H1 (cell line): Measurements from ENCODE around the gene ELFN1.

Experiments used
- GABPA ChIP-seq: IDR thresholded peaks from 2 replicates; pipeline ENCODE4 v1.6.1; 2011; ENCODE audit warnings: mild to moderate bottlenecking, low read length, moderate library complexity, borderline replicate concordance; ENCODE audit not compliant: insufficient read depth
- JUN ChIP-seq: IDR thresholded peaks from 2 replicates; pipeline ENCODE4 v1.6.1; 2011; ENCODE audit warnings: low read depth, mild to moderate bottlenecking, improper control_type of control experiment, low read length
- JUND ChIP-seq: IDR thresholded peaks from 2 replicates; pipeline ENCODE4 v1.6.1; 2011; ENCODE audit warnings: mild to moderate bottlenecking, improper control_type of control experiment, low read length
- KDM1A ChIP-seq: fragments of 200-600, 300-600 bp; sonication (generic); IDR thresholded peaks from 2 replicates; pipeline ENCODE4 v1.7.1; 2016; ENCODE audit warnings: mild to moderate bottlenecking, low read length, borderline replicate concordance
- RNF2 ChIP-seq: fragments of 200-900, 300-1000 bp; sonication (generic); IDR thresholded peaks from 2 replicates; pipeline ENCODE4 v1.7.1; 2016; ENCODE audit warnings: borderline replicate concordance, low read depth, mild to moderate bottlenecking, antibody characterized with exemption, low read length; ENCODE audit not compliant: poor library complexity, severe bottlenecking; ENCODE audit errors: missing control alignments
- SAP30 ChIP-seq: fragments of 300-600 bp; sonication (generic); IDR thresholded peaks from 2 replicates; pipeline ENCODE4 v1.7.1; 2012; ENCODE audit warnings: low read length, moderate library complexity, mild to moderate bottlenecking, inconsistent platforms; ENCODE audit not compliant: insufficient read depth, insufficient replicate concordance
- SP4 ChIP-seq: IDR thresholded peaks from 2 replicates; pipeline ENCODE4 v1.6.1; 2012; ENCODE audit warnings: low read length, inconsistent platforms
- ZNF274 ChIP-seq: IDR thresholded peaks from 2 replicates; pipeline ENCODE4 v1.7.0; 2012; ENCODE audit warnings: low read length, borderline replicate concordance; ENCODE audit errors: extremely low read depth
- TF ChIP-seq, protein P1 (sequence below), 3 experiments: IDR thresholded peaks; 1 replicate in 2 of 3; 2 replicates in 1 of 3; pipeline versions ENCODE4 v1.5.1 to v1.6.1; 2011; ENCODE audit warnings: low read length in 3 of 3, mild to moderate bottlenecking in 3 of 3, inconsistent platforms in 2 of 3, low read depth in 1 of 3, moderate library complexity in 1 of 3; ENCODE audit not compliant: insufficient read depth in 1 of 3; ENCODE audit errors: control extremely low read depth in 1 of 3

DNA sequence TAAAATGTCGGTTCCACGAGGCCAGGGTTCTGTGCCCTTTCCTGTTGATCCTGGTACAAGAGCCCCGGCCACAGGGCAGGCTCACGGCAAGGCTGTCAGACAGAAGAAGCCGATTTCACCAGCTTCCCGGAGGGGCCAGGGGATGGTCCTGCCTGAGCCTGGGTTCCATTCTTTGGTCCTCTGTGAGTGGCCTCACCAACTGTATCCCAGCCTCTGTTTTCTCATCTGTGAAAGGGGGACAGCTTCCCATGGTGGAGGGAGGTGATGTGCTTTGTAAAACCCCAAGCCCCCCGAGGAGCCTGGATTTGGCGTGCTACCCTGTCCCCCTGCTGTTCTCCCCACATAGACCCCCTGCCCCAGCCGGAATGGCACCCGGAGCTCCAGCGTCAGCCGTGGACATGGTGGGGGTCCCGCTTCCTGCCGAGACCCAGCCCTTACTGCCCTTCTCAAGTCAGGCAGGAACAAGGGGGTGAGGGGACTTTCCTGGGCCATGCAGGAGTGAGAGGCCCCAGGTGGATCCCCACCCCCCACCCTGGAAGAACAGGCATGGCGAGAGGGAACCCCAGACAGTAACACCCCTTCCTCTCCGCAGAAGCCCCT lies 28.3 kb upstream of the ELFN1 start:
- TF ChIP-seq GABPA (no peak), SAP30 (no peak), KDM1A (0 out of 2 replicates have a peak, but pooled peaks have one; percentile 30), SP4 (no peak), ZNF274 (no peak), JUN (no peak), JUND (no peak), RNF2 (no peak)
- TF ChIP-seq, protein P1, sequence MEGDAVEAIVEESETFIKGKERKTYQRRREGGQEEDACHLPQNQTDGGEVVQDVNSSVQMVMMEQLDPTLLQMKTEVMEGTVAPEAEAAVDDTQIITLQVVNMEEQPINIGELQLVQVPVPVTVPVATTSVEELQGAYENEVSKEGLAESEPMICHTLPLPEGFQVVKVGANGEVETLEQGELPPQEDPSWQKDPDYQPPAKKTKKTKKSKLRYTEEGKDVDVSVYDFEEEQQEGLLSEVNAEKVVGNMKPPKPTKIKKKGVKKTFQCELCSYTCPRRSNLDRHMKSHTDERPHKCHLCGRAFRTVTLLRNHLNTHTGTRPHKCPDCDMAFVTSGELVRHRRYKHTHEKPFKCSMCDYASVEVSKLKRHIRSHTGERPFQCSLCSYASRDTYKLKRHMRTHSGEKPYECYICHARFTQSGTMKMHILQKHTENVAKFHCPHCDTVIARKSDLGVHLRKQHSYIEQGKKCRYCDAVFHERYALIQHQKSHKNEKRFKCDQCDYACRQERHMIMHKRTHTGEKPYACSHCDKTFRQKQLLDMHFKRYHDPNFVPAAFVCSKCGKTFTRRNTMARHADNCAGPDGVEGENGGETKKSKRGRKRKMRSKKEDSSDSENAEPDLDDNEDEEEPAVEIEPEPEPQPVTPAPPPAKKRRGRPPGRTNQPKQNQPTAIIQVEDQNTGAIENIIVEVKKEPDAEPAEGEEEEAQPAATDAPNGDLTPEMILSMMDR (IDR thresholded peaks at IDR 0.05; ENCODE audit: control extremely low read depth in 1 of 3, insufficient read depth in 1 of 3, low read depth in 1 of 3, low read length in 3 of 3), result no peak
